ENCODE measurements around the gene PLXNA2. TPM values are rescaled to one million over a fixed set of nuclear protein-coding genes. Genes with fewer than 3 reads are reported as not detected.

PLXNA2 gene
- total and polyA plus RNA-seq, 11 donors = 9.2 to 28.2 (median 18.0) TPM

DNA sequence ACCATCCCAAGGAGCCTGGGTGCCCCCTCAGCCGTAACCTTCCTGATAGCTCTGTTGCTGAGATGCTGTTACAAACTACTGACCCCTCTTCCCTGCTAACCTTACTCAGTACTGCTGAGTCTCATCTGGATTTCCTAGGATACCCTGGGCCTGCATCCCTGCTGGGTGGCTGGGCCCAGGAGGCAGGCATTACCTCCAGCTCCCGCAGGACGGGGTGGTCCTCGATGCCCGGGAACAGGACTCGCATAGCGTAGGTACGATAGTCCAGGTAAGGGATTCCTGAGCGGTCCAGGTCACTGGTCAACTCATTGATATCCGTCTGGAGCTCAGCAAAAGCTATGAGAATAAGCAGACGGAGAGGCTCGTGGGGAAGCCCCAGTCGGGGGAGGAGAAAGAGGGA lies 201.3 kb downstream of the PLXNA2 start:
- whole genome bisulfite sequencing, 4 donors = 93 to 96% (median 95%) methylated on average over 13 of the region's 13 CpGs
- ATAC-seq (no peak), DNase-seq (no peak)
- H3K36me3 ChIP-seq = peaks cover 0 to 94% (median 68%) of the 10 kb centered on the region in 9 donors
- H3K27me3 ChIP-seq = no peaks in the 10 kb centered on the region
- TF ChIP-seq, protein P1, sequence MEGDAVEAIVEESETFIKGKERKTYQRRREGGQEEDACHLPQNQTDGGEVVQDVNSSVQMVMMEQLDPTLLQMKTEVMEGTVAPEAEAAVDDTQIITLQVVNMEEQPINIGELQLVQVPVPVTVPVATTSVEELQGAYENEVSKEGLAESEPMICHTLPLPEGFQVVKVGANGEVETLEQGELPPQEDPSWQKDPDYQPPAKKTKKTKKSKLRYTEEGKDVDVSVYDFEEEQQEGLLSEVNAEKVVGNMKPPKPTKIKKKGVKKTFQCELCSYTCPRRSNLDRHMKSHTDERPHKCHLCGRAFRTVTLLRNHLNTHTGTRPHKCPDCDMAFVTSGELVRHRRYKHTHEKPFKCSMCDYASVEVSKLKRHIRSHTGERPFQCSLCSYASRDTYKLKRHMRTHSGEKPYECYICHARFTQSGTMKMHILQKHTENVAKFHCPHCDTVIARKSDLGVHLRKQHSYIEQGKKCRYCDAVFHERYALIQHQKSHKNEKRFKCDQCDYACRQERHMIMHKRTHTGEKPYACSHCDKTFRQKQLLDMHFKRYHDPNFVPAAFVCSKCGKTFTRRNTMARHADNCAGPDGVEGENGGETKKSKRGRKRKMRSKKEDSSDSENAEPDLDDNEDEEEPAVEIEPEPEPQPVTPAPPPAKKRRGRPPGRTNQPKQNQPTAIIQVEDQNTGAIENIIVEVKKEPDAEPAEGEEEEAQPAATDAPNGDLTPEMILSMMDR (IDR thresholded peaks at IDR 0.05) = no peak
- H3K4me3 ChIP-seq = no peak overlapping the region
- no peaks in the 10 kb centered on the region for H3K9me3 ChIP-seq
- no peak overlapping the region for H3K27ac ChIP-seq
- intact Hi-C loops (cut with DNase I) = no loop called here
- H3K4me1 ChIP-seq = peaks cover 0 to 20% (median 6%) of the 10 kb centered on the region in 12 donors

DNA sequence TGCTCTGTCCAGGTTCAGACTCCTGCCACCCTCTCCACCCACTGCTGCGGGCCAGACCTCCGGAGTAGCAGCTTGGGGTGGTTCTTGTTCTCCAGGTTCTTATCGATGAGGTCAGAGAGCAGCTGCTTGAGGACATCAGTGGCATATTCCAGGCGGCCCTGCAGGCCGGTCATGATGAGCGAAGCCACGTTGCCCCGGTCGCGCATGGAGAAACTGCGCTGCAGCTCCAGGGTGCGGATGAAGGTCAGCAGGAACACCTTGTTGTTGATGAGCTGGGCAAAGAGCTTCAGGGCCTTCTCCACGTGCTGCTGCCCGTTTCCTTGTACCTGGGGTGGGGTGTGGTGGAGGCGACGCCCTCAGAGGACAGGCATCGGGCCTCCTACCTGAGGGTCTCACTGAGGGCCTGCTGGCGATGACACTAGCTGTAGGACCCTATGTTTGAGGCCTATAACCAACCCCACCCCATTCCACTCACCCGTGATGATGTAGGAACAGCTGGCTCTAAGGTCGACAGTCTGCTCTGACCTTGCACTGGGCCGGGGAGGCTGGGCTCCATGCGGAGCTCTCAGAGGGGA lies 202.1 kb downstream of the PLXNA2 start:
- ATAC-seq (no peak), DNase-seq (no peak)
- 93 to 97% (median 96%) methylated on average over 10 to 22 of the region's 22 CpGs for WGBS, 4 donors

DNA sequence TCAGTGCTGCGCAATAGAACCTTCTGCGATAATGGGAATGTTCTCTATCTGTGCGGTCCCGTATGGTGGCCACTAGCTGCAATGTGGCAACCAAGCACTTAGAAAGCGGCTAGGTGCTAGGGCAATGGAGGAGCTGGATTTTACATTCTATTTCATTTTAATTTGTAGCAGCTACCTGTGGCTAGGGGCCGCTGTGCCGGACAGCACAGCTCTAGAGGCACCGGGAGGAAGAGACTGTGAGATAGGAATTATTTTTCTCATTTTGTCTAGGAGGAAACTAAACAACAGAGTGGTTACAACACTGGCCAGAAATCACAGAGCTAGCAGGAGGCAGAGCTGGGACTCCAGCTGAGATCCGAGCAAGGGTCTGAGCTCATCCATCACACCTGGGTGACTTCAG lies 202.7 kb downstream of the PLXNA2 start:
- Histone ChIP-seq H3K9me3 (no peaks in the 10 kb centered on the region), H3K4me3 (no peak overlapping the region), H3K36me3 (peaks cover 0 to 99% (median 77%) of the 10 kb centered on the region in 9 donors), H3K4me1 (peaks cover 0 to 11% (median 0%) of the 10 kb centered on the region in 12 donors), H3K27me3 (no peaks in the 10 kb centered on the region), H3K27ac (no peak overlapping the region)
- ATAC-seq = no peak
- intact Hi-C loops (cut with DNase I) = no loop called here
- WGBS, 4 donors = 97 to 100% (median 97%) methylated on average over 9 of the region's 9 CpGs
- no peak for TF ChIP-seq POLR2A (IDR thresholded peaks at IDR 0.05)
- TF ChIP-seq, protein P1 (IDR thresholded peaks at IDR 0.05) = no peak
- DNase-seq = no peak

More for the DNA sequence above, 202.1 kb downstream of the PLXNA2 start:
- TF ChIP-seq POLR2A (IDR thresholded peaks at IDR 0.05) = no peak
- TF ChIP-seq, protein P1 (IDR thresholded peaks at IDR 0.05) = no peak
- Histone ChIP-seq H3K4me3 (no peak overlapping the region), H3K27ac (no peak overlapping the region), H3K4me1 (peaks cover 0 to 12% (median 1%) of the 10 kb centered on the region in 12 donors), H3K9me3 (no peaks in the 10 kb centered on the region), H3K36me3 (peaks cover 0 to 97% (median 73%) of the 10 kb centered on the region in 9 donors), H3K27me3 (no peaks in the 10 kb centered on the region)
- intact Hi-C loops (cut with DNase I) = no loop called here

DNA sequence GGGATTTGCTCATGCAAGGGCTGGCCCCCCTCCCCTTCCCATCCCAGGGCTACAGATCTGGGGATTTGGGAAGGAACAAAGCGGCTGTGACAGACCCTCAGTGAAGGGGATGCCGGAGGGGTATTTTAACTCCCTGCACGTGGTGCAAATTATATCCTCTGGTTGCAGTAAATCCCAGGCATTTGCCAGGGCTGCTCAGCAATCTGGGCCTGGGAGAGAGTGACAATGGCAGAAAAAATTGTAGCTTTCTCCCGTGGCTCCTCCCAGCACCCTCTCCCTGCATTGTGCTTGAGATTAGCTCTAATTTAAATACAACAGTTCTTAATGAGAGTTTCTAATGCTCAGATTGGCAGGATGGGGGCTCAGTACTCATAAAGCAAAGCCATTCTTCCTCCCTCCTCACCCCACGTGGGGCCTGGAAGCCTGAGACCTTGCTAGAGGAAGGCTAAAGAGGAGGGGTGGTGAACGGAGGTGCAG lies 203.3 kb downstream of the PLXNA2 start:
- Histone ChIP-seq H3K27me3 (no peaks in the 10 kb centered on the region), H3K4me3 (no peak overlapping the region), H3K36me3 (peaks cover 0 to 100% (median 84%) of the 10 kb centered on the region in 9 donors), H3K9me3 (no peaks in the 10 kb centered on the region), H3K4me1 (peaks cover 0 to 8% (median 0%) of the 10 kb centered on the region in 12 donors), H3K27ac (no peak overlapping the region)
- intact Hi-C loops (cut with DNase I) = no loop called here
- 86 to 94% (median 89%) methylated on average over 5 to 6 of the region's 6 CpGs for WGBS, 4 donors
- no peak for DNase-seq
- TF ChIP-seq POLR2A (IDR thresholded peaks at IDR 0.05) = no peak
- TF ChIP-seq, protein P1 (IDR thresholded peaks at IDR 0.05) = no peak
- ATAC-seq = no peak
